Measurements from ENCODE around the gene SLC8A3.
"Not testable (repeated sequence)": the region's sequence is repeated elsewhere in the genome, so short reads cannot be mapped to it uniquely, and the experiment has no call there.

SLC8A3 gene, protein sequence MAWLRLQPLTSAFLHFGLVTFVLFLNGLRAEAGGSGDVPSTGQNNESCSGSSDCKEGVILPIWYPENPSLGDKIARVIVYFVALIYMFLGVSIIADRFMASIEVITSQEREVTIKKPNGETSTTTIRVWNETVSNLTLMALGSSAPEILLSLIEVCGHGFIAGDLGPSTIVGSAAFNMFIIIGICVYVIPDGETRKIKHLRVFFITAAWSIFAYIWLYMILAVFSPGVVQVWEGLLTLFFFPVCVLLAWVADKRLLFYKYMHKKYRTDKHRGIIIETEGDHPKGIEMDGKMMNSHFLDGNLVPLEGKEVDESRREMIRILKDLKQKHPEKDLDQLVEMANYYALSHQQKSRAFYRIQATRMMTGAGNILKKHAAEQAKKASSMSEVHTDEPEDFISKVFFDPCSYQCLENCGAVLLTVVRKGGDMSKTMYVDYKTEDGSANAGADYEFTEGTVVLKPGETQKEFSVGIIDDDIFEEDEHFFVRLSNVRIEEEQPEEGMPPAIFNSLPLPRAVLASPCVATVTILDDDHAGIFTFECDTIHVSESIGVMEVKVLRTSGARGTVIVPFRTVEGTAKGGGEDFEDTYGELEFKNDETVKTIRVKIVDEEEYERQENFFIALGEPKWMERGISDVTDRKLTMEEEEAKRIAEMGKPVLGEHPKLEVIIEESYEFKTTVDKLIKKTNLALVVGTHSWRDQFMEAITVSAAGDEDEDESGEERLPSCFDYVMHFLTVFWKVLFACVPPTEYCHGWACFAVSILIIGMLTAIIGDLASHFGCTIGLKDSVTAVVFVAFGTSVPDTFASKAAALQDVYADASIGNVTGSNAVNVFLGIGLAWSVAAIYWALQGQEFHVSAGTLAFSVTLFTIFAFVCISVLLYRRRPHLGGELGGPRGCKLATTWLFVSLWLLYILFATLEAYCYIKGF

DNA sequence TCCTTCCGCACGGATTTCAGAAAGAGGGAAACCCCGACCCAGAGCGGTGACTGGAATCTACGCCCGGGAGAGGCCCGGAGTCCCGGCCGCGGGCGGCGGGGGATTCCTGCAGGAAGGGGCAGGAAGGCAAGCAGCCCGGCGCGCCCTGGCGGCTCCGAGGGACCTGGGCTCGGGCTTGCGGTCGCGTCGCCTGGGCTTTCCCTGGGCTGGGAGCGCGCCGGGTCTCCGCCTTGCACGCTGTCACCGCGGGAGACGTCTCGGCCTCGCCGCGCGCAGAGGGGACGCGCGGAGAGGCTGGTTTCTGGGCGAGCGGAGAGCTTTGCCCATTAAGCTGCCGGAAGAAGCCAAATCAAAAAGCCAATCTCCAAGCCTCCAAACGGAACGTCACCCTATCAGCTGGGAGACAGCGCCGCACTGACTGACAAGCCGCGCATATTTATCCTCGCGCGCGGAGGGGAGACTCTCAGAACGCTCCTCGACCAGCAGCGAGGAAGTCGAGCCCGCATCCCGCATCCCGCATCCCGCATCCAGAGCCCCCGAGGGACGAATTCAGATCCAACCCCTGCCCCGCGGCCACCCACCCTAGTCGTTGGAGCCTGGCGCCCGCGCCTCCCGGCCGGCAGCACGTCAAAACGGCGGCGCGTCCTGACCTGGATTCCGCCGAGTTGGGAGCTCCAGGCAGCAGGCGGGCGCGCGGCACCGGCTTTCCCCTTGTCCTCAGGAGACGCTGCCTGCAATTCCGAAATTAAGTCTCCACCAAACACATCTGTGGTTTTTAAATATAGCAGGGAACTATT is at the start of gene SLC8A3:
Gene SLC8A3, minus strand, starts transcription at position 293 of the 797 bp plus-strand sequence. CDS start 20,529 bp downstream, outside the sequence.
- DNase-seq (ENCODE audit: low read depth in 1 of 2, low spot score in 1 of 2): no peak

DNA sequence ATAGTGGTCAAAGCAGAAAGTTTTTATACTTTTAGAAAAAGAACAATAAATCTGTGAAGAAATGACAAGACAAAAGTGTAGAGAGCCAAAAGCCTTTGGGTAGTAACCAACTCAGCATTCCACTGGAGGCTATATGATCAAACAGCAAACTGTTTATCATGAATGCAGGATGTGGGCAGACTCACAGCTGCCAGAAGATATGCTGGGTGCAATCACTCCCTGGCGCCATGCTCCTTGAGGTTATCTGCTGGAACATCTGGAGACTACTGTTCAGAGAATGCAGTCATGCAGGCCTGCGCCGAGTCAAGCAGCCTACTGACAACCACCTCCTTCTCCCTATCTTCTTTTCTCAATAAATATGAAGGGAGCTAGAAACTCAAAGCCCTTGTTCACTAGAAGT is 49.0 kb upstream of the SLC8A3 start:
- DNase-seq (ENCODE audit: low read depth in 1 of 2, low spot score in 1 of 2): no peak

DNA sequence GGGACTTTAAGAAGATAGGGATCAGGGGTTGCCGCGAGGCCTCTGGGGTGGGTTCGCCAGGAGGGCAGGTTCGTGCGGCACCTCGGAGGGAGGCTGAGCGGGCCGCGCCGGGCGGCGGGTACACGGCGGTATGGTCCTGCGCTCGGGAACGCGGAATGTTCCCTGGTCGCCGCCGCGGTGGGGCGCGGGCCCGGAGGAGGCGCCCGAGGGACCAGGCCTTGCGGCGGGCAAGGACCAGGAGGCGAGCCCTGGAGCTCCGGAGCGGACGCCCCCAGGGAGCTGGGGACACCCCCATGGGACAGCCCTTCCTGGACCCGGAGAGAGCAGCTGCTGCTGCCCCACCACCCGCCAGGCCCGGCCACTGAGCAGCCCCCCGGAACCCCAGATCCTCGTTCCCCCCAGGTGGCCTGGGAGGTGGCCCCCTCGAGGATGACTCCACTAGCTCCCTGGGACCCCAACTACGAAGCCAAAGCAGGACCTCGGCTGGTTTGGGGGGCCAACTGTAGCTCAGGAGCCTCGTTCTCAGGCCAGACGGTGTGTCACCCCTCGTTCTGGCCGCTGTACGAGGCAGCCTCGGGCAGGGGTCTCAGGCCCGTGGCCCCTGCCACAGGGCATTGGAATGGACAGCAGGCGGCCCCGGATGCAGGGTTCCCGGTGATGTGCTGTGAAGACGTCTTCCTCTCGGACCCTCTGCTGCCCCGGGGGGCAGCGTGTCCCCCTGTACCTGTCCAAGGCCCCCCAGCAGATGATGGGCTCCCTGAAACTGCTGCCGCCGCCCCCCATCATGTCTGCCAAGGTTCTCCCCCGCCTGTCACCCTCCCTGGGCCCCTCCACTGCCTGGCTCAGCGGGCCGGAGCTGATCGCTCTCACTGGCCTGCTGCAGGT is 45.6 kb upstream of the SLC8A3 start:
- DNase-seq (ENCODE audit: low read depth in 1 of 2, low spot score in 1 of 2): no peak

DNA sequence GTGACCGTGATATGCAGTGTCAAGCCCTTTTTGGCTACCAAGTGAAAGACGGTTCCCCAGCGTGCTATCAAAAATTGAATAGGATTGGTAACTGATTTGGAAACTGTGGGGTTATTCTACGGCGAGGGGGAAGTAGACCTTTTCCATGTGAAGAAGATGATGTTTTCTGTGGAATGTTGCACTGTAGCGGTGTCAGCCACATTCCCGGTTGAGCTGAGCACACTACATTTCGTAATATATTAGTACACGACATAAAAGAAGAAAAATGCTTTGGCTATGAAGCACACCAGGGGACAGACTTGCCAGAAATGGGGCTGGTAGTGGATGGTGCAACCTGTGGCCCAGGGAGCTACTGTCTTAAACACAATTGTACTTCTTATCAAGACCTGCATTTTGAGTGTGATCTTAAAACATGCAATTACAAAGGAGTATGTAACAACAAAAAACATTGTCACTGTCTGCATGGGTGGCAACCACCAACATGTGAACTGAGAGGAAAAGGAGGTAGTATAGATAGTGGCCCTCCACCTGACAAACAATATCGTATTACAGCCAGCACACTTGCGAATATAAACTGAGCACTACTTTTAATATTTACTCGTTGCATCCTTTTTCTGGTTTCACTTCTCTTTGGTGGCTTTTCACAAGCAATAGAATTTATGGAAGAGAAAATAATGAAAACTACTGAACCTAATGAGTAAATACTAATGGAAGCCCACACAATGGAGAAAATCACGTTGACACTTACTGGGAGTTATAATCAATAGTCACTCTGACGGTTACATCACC is 43.2 kb upstream of the SLC8A3 start:
- not testable (repeated sequence) for DNase-seq (ENCODE audit: low read depth in 1 of 2, low spot score in 1 of 2)

DNA sequence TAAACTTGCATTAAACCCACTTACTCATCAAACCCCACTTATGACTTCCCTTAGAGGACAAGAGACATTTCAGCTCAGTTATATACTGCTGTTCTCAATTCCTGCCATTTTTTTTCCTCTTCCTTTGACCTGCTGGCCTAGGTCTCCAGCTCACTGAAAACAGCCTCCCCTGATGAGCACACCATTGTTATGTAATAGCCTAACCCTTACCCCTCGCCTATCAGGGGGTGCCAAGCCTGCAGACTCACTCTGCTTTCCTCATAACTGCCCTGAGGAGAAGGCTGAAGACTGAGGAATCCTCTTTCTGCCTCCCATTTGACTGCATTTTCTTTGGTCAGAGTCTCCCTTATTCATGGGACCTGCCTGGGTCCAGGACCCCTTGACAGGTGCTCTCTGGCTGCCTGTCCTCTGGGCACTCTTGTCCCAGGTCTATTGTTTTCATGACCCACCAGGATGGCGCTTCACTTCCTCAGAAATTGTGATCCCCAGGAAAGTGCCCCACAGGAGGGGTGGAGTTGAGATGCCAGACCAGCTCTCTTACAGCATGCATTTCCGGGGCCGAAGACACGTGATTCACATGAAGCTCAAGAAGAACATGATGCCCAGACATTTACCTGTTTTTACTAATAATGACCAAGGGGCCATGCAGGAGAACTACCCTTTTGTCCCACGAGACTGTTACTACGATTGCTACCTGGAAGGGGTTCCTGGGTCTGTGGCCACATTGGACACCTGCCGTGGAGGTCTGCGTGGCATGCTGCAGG is 41.3 kb upstream of the SLC8A3 start:
- not testable (repeated sequence) for DNase-seq (ENCODE audit: low read depth in 1 of 2, low spot score in 1 of 2)

DNA sequence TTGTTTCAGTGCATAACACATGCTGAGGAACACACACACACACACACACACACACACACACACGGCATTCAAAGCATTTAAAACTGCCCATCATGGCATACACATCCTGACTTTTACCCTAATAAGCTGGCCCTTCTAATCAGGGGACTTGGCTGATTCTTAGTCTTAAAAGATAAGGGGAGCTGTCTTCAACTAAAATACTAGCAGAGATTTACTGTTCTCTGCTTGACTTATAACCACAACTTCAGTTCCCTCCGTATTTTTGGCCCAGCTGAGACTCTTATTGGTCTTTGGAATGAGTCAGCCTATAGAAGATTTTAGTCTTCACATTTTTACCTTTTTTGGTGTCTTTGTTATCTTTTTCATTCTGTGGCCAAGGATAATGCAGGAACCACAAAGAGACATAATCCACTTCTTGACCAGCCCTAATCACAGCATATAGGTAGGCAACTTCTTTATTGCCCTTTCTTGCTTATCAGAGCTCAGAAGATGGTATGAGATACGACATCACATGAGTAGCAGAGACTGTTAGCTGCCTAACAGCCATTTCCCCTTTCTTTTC is 25.1 kb upstream of the SLC8A3 start:
- DNase-seq (ENCODE audit: low read depth in 1 of 2, low spot score in 1 of 2): no peak

DNA sequence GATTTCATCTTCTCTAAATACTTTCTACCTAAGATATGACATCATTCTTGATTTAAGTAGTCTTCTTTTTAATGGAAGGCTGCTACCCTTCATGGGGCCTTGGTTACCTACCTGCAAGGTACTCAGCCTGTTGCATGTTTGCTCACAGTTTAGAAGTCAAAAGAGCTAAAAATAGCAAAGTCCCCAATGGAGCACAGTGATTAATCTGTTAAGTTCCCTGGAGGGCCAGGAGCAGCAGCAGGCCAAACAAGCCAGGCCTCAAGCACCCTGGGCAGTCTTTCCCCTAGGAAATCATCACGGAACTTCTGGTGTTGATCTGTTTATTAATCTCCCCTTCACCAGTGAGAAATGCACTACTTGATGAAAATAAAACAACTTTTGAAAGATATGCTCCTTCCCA is 24.0 kb upstream of the SLC8A3 start:
- no peak for DNase-seq (ENCODE audit: low read depth in 1 of 2, low spot score in 1 of 2)

DNA sequence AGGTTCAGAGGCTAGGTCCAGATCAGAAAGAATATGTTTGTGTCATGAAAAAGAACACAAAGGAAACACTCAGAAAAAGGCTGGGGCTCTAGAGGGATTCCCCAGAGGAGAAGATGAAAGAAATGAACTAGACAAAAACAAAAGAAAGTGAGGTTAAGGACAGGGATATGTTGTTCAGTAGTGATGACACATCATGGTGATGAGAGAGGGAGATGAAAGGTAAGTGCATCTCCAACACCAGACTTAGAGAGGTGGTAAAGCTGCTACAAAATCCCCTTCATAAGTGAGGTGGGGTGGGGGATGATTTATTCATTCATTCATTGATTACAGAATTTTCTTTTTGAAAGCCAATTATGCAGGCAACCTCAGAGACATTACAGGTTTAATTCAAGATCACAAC is 19.6 kb upstream of the SLC8A3 start:
- no peak for DNase-seq (ENCODE audit: low read depth in 1 of 2, low spot score in 1 of 2)

DNA sequence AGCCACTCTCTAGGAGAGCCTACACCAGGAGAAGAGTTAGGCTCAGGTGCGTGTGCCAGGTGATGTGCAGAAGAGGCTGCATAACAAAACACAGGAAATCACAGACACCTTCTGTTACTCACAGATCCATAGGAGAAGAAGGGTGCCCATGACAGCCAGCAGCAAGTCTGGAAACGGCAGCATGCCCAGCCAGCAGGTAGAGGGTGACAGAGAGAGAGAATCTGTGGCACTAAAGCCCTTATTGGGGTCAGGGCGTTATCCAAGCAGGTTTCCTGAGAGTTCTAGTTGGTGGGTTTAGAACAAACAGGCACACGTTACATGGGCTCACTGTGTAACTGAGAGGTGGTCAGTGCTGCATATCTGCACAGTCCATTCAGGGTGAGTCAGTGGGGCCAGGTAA is 14.9 kb upstream of the SLC8A3 start:
- no peak for DNase-seq (ENCODE audit: low read depth in 1 of 2, low spot score in 1 of 2)

DNA sequence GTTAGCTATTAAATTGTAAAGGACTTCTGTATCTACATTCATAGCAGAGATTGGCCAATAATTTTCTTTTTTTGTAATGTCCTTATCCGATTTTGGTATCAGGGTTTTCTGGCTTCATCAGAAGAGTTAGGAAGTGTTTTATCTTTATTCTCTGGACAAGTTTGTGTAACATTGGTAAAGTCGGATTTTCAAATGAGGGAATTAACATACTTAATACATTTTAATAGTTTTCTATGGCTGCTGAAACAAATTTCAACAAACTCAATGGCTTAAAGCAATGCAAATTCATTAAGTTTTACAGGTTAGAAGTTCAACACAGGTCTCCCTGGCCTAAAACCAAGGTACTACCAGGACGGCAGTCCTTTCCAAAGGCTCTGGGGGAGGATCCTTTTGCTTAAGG is 13.2 kb upstream of the SLC8A3 start:
- DNase-seq (ENCODE audit: low read depth in 1 of 2, low spot score in 1 of 2): no peak

DNA sequence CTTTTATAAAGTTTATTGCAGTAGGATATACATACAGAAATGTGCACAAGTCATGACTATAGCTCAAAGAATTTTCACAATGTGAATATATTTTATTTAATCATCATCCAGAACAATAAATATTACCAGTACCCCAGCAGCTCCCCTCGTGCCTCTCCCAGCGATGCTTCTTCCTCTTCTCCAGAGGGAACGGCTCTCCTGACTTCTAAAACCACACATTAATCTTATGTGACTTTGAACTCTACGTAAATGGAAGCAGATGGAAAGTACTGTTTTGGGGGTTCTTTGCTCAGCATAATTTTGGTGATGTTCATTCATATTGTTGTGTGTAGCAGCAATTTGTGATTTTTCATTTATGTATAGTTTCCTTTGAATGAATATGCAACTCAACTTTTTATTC is 4.6 kb upstream of the SLC8A3 start:
- no peak for DNase-seq (ENCODE audit: low read depth in 1 of 2, low spot score in 1 of 2)

DNA sequence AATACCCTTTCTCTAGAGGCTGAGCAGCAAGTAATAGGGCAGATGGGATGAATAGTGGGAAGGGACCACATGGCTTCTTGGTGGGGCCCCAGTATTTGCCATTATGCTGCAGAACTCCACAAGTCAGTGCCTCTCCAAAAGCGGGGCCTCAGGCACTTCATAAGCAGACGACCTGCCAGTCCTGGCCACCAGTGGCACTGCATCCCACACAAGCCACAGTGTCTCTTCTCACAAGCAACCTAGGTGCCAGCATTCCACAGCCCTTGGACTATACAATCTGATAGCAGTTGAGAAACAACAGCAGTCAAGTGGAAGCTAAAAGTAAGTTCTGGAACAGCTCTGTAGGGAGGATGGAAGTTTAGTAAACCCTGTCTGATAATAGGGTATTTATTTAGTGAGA is 4.2 kb upstream of the SLC8A3 start:
- DNase-seq (ENCODE audit: low read depth in 1 of 2, low spot score in 1 of 2): no peak

DNA sequence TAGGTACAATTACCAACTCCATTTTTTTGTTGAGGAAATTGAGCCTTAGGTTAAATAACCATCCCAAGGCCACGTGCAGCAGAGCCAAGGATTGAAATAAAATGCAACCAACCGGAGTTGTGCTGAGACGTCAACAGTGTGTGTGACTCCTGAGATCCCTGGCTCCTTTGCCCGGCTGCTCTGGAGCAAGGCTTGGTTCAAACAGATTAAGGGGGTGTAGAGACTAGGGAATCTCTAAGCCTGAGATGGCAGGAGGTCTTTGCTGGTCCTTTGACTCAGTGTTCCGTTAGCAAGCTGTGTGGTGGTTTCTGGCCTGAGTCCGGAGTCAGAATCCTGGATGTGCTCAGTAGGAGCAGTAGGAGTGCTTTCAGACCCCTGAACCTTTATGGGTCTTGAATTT is 1.4 kb upstream of the SLC8A3 start:
- no peak for DNase-seq (ENCODE audit: low read depth in 1 of 2, low spot score in 1 of 2)

DNA sequence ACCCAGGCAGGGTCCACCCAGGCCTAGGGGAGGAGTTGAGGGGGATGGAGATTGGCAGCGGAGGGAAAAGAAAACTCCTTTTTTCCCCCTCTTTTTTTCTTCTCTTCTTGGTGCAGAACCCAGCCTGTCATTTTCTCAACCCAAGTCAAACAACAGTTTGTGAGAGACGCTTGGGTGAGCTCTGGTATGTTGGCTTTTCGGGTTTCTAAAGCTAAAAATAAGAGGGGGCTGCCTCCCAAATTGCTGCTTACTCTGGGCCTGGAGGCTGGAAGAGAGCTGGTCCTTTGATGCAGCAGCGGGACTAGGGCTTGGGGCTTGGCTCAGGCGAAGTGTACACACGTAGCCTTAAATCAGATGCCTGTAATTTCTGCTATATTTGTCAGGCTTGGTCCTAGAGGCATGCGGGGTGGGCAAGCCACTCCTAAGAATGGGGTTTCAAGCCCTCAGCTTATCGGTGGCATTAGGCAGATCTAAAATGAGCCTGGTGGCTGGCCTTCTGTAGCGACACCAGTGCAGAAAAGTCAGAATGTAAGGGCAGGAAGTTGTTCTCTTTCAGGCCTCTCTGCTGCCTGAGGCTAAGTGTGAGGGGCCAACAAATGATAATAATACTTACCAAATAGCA is 816 bp upstream of the SLC8A3 start:
- DNase-seq (ENCODE audit: low read depth in 1 of 2, low spot score in 1 of 2): no peak

DNA sequence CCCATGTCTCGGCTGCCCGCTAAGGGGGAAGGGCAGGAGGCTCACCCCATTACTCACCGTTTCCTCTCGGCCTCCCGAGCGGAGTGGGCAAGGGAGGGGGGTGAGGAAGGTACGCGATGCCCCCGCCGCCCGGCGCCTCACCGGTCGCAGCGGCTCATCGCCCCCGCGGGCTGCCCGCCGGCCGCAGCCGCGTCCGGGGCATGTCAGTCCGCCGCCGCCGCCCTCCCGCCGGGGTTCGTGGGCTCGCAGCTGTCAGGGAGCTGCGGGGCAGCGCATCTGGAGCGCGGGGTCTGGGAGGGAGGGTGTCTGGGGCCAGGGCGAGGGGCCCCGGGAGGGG is 461 bp downstream of the SLC8A3 start:
- DNase-seq (ENCODE audit: low read depth in 1 of 2, low spot score in 1 of 2): no peak

DNA sequence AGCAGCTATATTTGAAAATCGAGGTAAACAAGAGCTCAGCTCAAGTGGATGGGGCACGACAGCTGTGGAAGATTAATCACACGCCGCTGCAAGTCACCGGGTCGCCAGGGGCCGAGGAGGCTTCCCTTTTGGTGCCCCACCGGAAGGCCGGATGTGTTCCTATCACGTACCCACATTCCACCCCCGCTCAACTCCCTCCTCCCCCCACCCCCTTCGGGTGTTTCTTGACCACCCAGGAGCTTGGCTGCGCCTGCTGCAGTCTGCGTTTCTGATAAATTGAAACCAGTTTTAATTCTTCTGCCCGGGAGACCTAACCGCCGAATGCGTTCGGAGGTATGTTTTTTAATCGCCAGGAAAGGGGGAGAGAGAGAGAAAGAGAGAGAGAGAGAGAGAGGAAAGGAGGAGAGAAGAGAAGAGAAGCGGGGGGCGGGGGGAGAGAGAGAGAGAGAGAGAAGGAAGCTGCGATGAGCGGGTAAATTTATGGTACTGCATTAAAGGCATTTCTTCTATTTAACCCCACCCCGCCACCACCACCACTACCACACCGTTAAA is 1.8 kb downstream of the SLC8A3 start:
- DNase-seq (ENCODE audit: low read depth in 1 of 2, low spot score in 1 of 2): no peak

DNA sequence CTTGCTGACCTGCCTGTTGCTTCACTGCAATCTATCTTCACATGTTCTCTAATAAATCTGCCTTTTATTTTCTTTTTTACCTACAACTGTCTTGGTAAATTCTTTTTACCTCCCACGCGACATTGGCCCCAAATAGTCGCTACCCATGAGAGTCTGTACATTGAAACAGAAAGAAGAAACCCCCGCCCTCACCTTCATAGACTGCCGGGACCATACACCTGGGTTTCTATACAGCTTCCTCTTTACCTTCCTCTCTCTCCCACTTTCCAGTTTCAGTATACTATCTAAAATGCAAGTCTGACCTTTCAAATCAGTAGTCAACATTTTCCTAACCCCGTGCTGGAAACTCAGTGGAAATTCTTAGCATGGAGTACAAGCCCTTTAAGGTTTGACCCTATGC is 4.8 kb downstream of the SLC8A3 start:
- no peak for DNase-seq (ENCODE audit: low read depth in 1 of 2, low spot score in 1 of 2)

DNA sequence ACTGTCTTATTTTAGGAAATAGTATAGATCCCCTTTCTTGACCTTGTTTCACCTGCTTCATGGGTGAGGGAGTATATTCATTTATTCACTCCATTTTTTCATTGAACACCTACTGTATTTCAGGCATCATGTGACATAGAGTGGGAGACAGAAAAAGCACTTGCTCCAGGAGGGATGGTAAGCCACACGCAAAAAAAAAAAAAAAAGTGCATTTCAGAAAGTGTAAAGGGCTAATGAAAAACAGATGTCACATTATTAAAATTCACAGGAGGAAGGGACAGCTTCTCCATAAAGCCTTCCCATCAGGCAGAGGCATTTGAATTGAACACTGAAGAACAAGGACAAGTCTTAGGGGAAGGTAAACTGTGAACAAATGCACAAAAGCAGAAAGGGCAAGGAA is 7.5 kb downstream of the SLC8A3 start:
- no peak for DNase-seq (ENCODE audit: low read depth in 1 of 2, low spot score in 1 of 2)

Measured in stimulated activated CD4-positive, alpha-beta T cell treated with anti-CD3 and anti-CD28 coated beads, Interleukin-15, amount 100 ng/mL, for 1 hour (primary cell).